HepG2 (cell line): ENCODE results near the gene TRIM62. TPM values are rescaled to one million over a fixed set of nuclear protein-coding genes. Genes with fewer than 3 reads are reported as not detected.

Experiments
- ATAC-seq: fragments of 200-7000 bp; cut with Tn5 transposase; 3 replicates; pipeline ENCODE4 v1.9.1; 2020; ENCODE audit warnings: mild to moderate bottlenecking, moderate library complexity
- BruUV-seq: library from RNA; stranded (reverse); fragments of 400-500 nt; replicated peaks from 2 replicates; lab custom pipeline; 2021; lab: Mats Ljungman, UMichigan
- CTCF ChIA-PET: fragments of 300-600 bp; formaldehyde crosslinking; extraction: SDS; loops from one replicate; lab custom pipeline; 2021; ENCODE audit warnings: low total read pairs, inconsistent platforms, low intra/inter-chr PET ratio; lab: Yijun Ruan, JAX
- POLR2A ChIA-PET: fragments of 350-600 bp; sonication (Branson Sonifier 250); formaldehyde crosslinking; loops from one replicate; lab custom pipeline; 2020; ENCODE audit warnings: antibody characterized with exemption, inconsistent platforms; lab: Yijun Ruan, JAX
- DNase-seq: peaks from one replicate; pipeline ENCODE4 v3.0.0-alpha.2; 2015; ENCODE audit warnings: low spot score
- FAIRE-seq: peaks from 3 replicates; lab custom pipeline; 2011; peaks lifted over from hg19 to GRCh38; lab: Jason Lieb, UNC
- H2AFZ ChIP-seq: one replicate; pipeline ENCODE4 v1.6.1; 2011; ENCODE audit warnings: low read length, inconsistent platforms
- H3K27ac ChIP-seq: fragments of 300-600 bp; 3 replicates; pipeline ENCODE4 v1.8.0; 2011; ENCODE audit warnings: mixed run types, mild to moderate bottlenecking, mixed read lengths, low read length, inconsistent platforms; ENCODE audit not compliant: insufficient read depth; ENCODE audit errors: extremely low read length
- H3K27me3 ChIP-seq, 2 experiments: fragments of 200-600 bp in 1 of 2; 2 replicates in 1 of 2; 3 replicates in 1 of 2; pipeline versions ENCODE4 v1.6.0 to v1.8.0; 2011; ENCODE audit warnings: low read length in 2 of 2, mild to moderate bottlenecking in 2 of 2, moderate library complexity in 2 of 2, inconsistent platforms in 1 of 2; ENCODE audit not compliant: insufficient read depth in 2 of 2, control insufficient read depth in 1 of 2
- H3K36me3 ChIP-seq, 2 experiments: fragments of 200-600 bp in 1 of 2; replicated peaks in 1 of 2; 2 replicates in 1 of 2; 3 replicates in 1 of 2; pipeline versions ENCODE4 v1.5.1 to v1.8.0; 2011; ENCODE audit warnings: low read length in 2 of 2, inconsistent platforms in 1 of 2; ENCODE audit not compliant: insufficient read depth in 2 of 2, control insufficient read depth in 1 of 2
- H3K4me1 ChIP-seq: 2 replicates; pipeline ENCODE4 v1.5.1; 2012; ENCODE audit warnings: low read length, inconsistent platforms; ENCODE audit not compliant: insufficient read depth
- H3K4me2 ChIP-seq: 2 replicates; pipeline ENCODE4 v1.6.0; 2011; ENCODE audit warnings: low read depth, low read length, inconsistent platforms
- H3K4me3 ChIP-seq, 3 experiments: fragments of 200-600 bp in 1 of 3; sonication (generic), shearing (Covaris generic) in 1 of 3; replicated peaks in 1 of 3; 2 replicates each; pipeline ENCODE4 v1.5.1; 2011 to 2016; ENCODE audit warnings: low read length in 3 of 3, inconsistent platforms in 2 of 3, low read depth in 2 of 3, mild to moderate bottlenecking in 2 of 3, control low read depth in 1 of 3, mixed read lengths in 1 of 3; ENCODE audit not compliant: insufficient read depth in 1 of 3
- H3K79me2 ChIP-seq: one replicate; pipeline ENCODE4 v1.6.1; 2011; ENCODE audit warnings: low read length, inconsistent platforms; ENCODE audit not compliant: insufficient read depth
- H3K9ac ChIP-seq: 2 replicates; pipeline ENCODE4 v1.6.0; 2011; ENCODE audit warnings: mild to moderate bottlenecking, low read depth, low read length, inconsistent platforms; ENCODE audit not compliant: insufficient read depth
- H3K9me3 ChIP-seq: 2 replicates; pipeline ENCODE4 v1.5.1; 2012; ENCODE audit warnings: mild to moderate bottlenecking, low read length
- H4K20me1 ChIP-seq: 2 replicates; pipeline ENCODE4 v1.6.0; 2011; ENCODE audit warnings: inconsistent platforms, mild to moderate bottlenecking, low read length, moderate library complexity; ENCODE audit not compliant: insufficient read depth
- BCL3 ChIP-seq: sonication (generic); formaldehyde crosslinking; IDR thresholded peaks from 2 replicates; pipeline ENCODE4 v1.5.1; 2020; ENCODE audit warnings: mild to moderate bottlenecking, missing genetic modification reagents, moderate library complexity
- CBX5 ChIP-seq: sonication (generic); formaldehyde crosslinking; IDR thresholded peaks from 2 replicates; pipeline ENCODE4 v1.4.0; 2020; ENCODE audit warnings: missing genetic modification reagents, borderline replicate concordance
- HBP1 ChIP-seq: IDR thresholded peaks from 2 replicates; pipeline ENCODE4 v1.6.1; 2016; ENCODE audit warnings: low read depth, control low read depth
- JUND ChIP-seq: sonication (generic); formaldehyde crosslinking; IDR thresholded peaks from 2 replicates; pipeline ENCODE4 v1.8.0; 2022; ENCODE audit warnings: mild to moderate bottlenecking, missing genetic modification reagents
- MED8 ChIP-seq: sonication (generic); formaldehyde crosslinking; IDR thresholded peaks from 2 replicates; pipeline ENCODE4 v1.8.1; 2023; ENCODE audit warnings: mild to moderate bottlenecking, missing genetic modification reagents; ENCODE audit not compliant: insufficient replicate concordance
- NAIF1 ChIP-seq: sonication (generic); formaldehyde crosslinking; IDR thresholded peaks from 2 replicates; pipeline ENCODE4 v1.5.0; 2020; ENCODE audit warnings: mild to moderate bottlenecking, missing genetic modification reagents, borderline replicate concordance
- RARG ChIP-seq: sonication (generic); formaldehyde crosslinking; IDR thresholded peaks from 2 replicates; pipeline ENCODE4 v1.4.0; 2020; ENCODE audit warnings: low read depth, mild to moderate bottlenecking, missing genetic modification reagents
- REXO4 ChIP-seq: sonication (generic); formaldehyde crosslinking; IDR thresholded peaks from 2 replicates; pipeline ENCODE4 v1.8.0; 2022; ENCODE audit warnings: missing genetic modification reagents, mild to moderate bottlenecking, borderline replicate concordance
- ZNF292 ChIP-seq: sonication (generic); formaldehyde crosslinking; IDR thresholded peaks from 2 replicates; pipeline ENCODE4 v1.8.1; 2022; ENCODE audit warnings: mild to moderate bottlenecking, low read depth, missing genetic modification reagents, borderline replicate concordance
- ZNF678 ChIP-seq: sonication (generic); formaldehyde crosslinking; IDR thresholded peaks from 2 replicates; pipeline ENCODE4 v1.4.0; 2020; ENCODE audit warnings: mild to moderate bottlenecking, missing genetic modification reagents
- ZNF713 ChIP-seq: sonication (generic); formaldehyde crosslinking; IDR thresholded peaks from 2 replicates; pipeline ENCODE4 v1.4.0; 2020; ENCODE audit warnings: mild to moderate bottlenecking, missing genetic modification reagents
- ZNF747 ChIP-seq: sonication (generic); formaldehyde crosslinking; IDR thresholded peaks from 2 replicates; pipeline ENCODE4 v1.8.1; 2023; ENCODE audit warnings: missing genetic modification reagents, mild to moderate bottlenecking, borderline replicate concordance
- ZUFSP ChIP-seq: sonication (generic); formaldehyde crosslinking; IDR thresholded peaks from 2 replicates; pipeline ENCODE4 v1.9.0; 2021; ENCODE audit warnings: missing genetic modification reagents, mild to moderate bottlenecking, borderline replicate concordance
- WGBS: methylation state at CpG from one replicate; pipeline ENCODE4 v1.1.6; 2017; ENCODE audit warnings: low lambda C conversion rate; 5-methylcytosine and 5-hydroxymethylcytosine counted together
- in situ Hi-C: cut with HindIII; loops from 2 replicates; pipeline ENCODE4 v1.10.0; 2017; ENCODE audit warnings: low pct_unique_long_range_greater_than_20kb; ENCODE audit not compliant: extremely low pct_ligation_motif_present
- intact Hi-C: fragments of 100-400 bp; cut with micrococcal nuclease; formaldehyde crosslinking; loops from one replicate; pipeline ENCODE4 v1.10.0; 2022; ENCODE audit not compliant: unreplicated experiment
- polyA plus RNA-seq, 8 experiments: library from polyadenylated mRNA; depleted of rRNA in 3 of 8; stranded (reverse) in 7 of 8; unstranded in 1 of 8; fragments of >200 nt; fragmentation: Illumina TruSeq in 4 of 8; extraction: Trizol in 4 of 8; gene quantifications; 2 replicates each; pipeline versions ENCODE4 v1.2.1 to v1.2.3, GENCODE V29; 2011 to 2016; ENCODE audit warnings: low read depth in 4 of 8, missing spikeins in 1 of 8, mixed read lengths in 1 of 8; ENCODE audit not compliant: insufficient read depth in 1 of 8
- total RNA-seq, 5 experiments: library from RNA; depleted of rRNA; stranded (reverse); fragments of >200 nt; fragmentation: Illumina TruSeq; extraction: Trizol; gene quantifications; 2 replicates each; pipeline ENCODE4 v1.2.3, GENCODE V29; 2016; ENCODE audit warnings: low read depth in 1 of 5

The TRIM62 gene
- total and polyA plus RNA-seq, 2 of the 13 experiments (the other 11 are each of a cell fraction or from before 2014, with no cell fraction given) = 0.53 to 0.57 TPM

GRCh38 chr1:33143698-33144097 is 38.1 kb downstream of the TRIM62 start (continued):
- TF ChIP-seq ZNF678 (CRISPR knock-in tag) = no peak
- no peak for TF ChIP-seq MED8 (CRISPR knock-in tag)
- no peak for TF ChIP-seq BCL3 (CRISPR knock-in tag)
- no peak for TF ChIP-seq HBP1 (CRISPR knock-in tag)

GRCh38 chr1:33143176-33143575 is 38.7 kb downstream of the TRIM62 start:
- peaks cover 14% of the 10 kb centered on the region for H3K4me1 ChIP-seq
- H4K20me1 ChIP-seq = no peaks in the 10 kb centered on the region
- DNase-seq = no peak
- CTCF ChIA-PET = no interaction called here
- no peak overlapping the region for H2AFZ ChIP-seq
- H3K27me3 ChIP-seq = no peaks in the 10 kb centered on the region; a peak in 1 of 5 replicates
- no peak for FAIRE-seq
- no peaks in the 10 kb centered on the region for H3K9me3 ChIP-seq
- ATAC-seq = no peak
- in situ Hi-C loops (no loop called here), intact Hi-C loops (no loop called here)
- POLR2A ChIA-PET = interaction anchor here (1.2 kb wide), 1 partner anchor 10 kb away, joined by 3 read pairs; no protein-coding TSS in a partner anchor
- no peak overlapping the region for H3K4me3 ChIP-seq
- TF ChIP-seq ZNF713 (no peak), NAIF1 (no peak), RARG (no peak), REXO4 (CRISPR knock-in tag) (no peak), ZUFSP (no peak), ZNF292 (CRISPR knock-in tag) (no peak), JUND (CRISPR knock-in tag) (no peak), ZNF747 (CRISPR knock-in tag) (no peak), CBX5 (no peak)
- WGBS = 91% methylated on average over 4 of the region's 4 CpGs
- no TSS peak for BruUV-seq
- no peak overlapping the region for H3K9ac ChIP-seq
- H3K27ac ChIP-seq = no peak overlapping the region
- no peak overlapping the region for H3K4me2 ChIP-seq
- H3K79me2 ChIP-seq = no peaks in the 10 kb centered on the region
- H3K36me3 ChIP-seq = no peaks in the 10 kb centered on the region; a peak in 1 of 5 replicates
